Gastrocnemius medialis (tissue), 4 donors: ENCODE measurements around the gene LRP11. TPM values are rescaled to one million over a fixed set of nuclear protein-coding genes. Genes with fewer than 3 reads are reported as not detected.
A peak's percentile ranks its signal among the peaks of the same experiment; 100 is the strongest.

Experiments
- ATAC-seq, 2 donors: fragments of 150-250 bp; one replicate each; pipeline ENCODE4 v1.9.1; 2016
- DNase-seq, 2 donors: peaks; one replicate each; pipeline ENCODE4 v3.0.0-alpha.2; 2019
- H3K27ac ChIP-seq, 4 donors: fragments of 200-600 bp; sonication (generic); 1 replicate in 1 of 4; 2 replicates in 3 of 4; pipeline ENCODE4 v1.5.1; 2016 to 2018; ENCODE audit warnings: mild to moderate bottlenecking in 2 of 4, moderate library complexity in 1 of 4
- H3K27me3 ChIP-seq, 3 donors: fragments of 200-600 bp; sonication (generic) in 2 of 3; 1 replicate in 1 of 3; 2 replicates in 2 of 3; pipeline versions ENCODE4 v1.5.1 to v1.6.0; 2016 to 2019; ENCODE audit warnings: mild to moderate bottlenecking in 1 of 3, moderate library complexity in 1 of 3
- H3K36me3 ChIP-seq, 2 donors: fragments of 200-600 bp; sonication (generic) in 1 of 2; one replicate each; pipeline ENCODE4 v1.5.1; 2017 to 2018
- H3K4me1 ChIP-seq, 2 donors: fragments of 200-600 bp; sonication (generic) in 1 of 2; one replicate each; pipeline ENCODE4 v1.5.1; 2016 to 2017; ENCODE audit warnings: mild to moderate bottlenecking in 2 of 2
- H3K4me3 ChIP-seq, 4 donors: fragments of 200-600 bp; sonication (generic) in 3 of 4; 1 replicate in 1 of 4; 2 replicates in 3 of 4; pipeline ENCODE4 v1.5.1; 2016 to 2019; ENCODE audit warnings: mild to moderate bottlenecking in 2 of 4
- H3K9me3 ChIP-seq, 3 donors: fragments of 200-600 bp; sonication (generic) in 2 of 3; 1 replicate in 1 of 3; 2 replicates in 2 of 3; pipeline ENCODE4 v1.5.1; 2016 to 2019
- CTCF ChIP-seq, 5 experiments: fragments of 450-650 bp in 3 of 5; fragments of 200-600 bp in 2 of 5; sonication (generic) in 2 of 5; IDR thresholded peaks in 4 of 5; conservative IDR thresholded peaks in 1 of 5; 1 replicate in 4 of 5; 2 replicates in 1 of 5; pipeline ENCODE4 v1.5.1; 2016 to 2019; ENCODE audit warnings: antibody characterized with exemption in 5 of 5, mild to moderate bottlenecking in 3 of 5, moderate library complexity in 3 of 5
- POLR2A ChIP-seq, 2 donors: fragments of 450-650 bp; IDR thresholded peaks; one replicate each; pipeline ENCODE4 v1.6.1; 2017; ENCODE audit warnings: antibody characterized with exemption in 2 of 2, mild to moderate bottlenecking in 2 of 2, moderate library complexity in 2 of 2
- in situ Hi-C, 4 donors: fragments of 200-750 bp; cut with MboI; loops; one replicate each; pipeline versions ENCODE4 v1.15.0 to v1.8.0; 2017; ENCODE audit warnings: low sequenced_read_pairs in 4 of 4
- intact Hi-C: fragments of 100-400 bp; cut with DNase I; formaldehyde crosslinking; loops from one replicate; pipeline ENCODE4 v1.15.1; 2023; ENCODE audit warnings: low total_unique reads
- total RNA-seq, 4 donors: library from RNA; depleted of rRNA; stranded (reverse); fragments of >200 nt; gene quantifications; one replicate each; pipeline versions ENCODE4 v1.1.0 to v1.2.3, GENCODE V29; 2016

LRP11 gene
- total RNA-seq, 4 donors from 2014 or later = 5.5 to 19.8 (median 6.1) TPM

- TF ChIP-seq CTCF (IDR thresholded peaks at IDR 0.05 in 4 of 5, conservative IDR thresholded peaks at IDR 0.05 in 1 of 5) = no peak
- no peak for TF ChIP-seq POLR2A (IDR thresholded peaks at IDR 0.05)
- intact Hi-C loops = no loop called here
- in situ Hi-C loops = no loop called here
- peaks cover 28 to 36% of the 10 kb centered on the region in 2 donors for H3K4me1 ChIP-seq
- peak overlapping the region; percentile 1 to 51 (median 40) for H3K27ac ChIP-seq
- H3K27me3 ChIP-seq = no peaks in the 10 kb centered on the region
- H3K9me3 ChIP-seq = no peaks in the 10 kb centered on the region
- peak; percentile 30 to 40 for ATAC-seq
- no peaks in the 10 kb centered on the region for H3K36me3 ChIP-seq
- DNase-seq = peak in 1 of 2 donors; percentile 65
- H3K4me3 ChIP-seq = no peak overlapping the region
Observed at GRCh38 chr6:149859368-149859767, 4.8 kb downstream of the LRP11 start.

GRCh38 chr6:149857541-149857940 lies 6.6 kb downstream of the LRP11 start:
- no peaks in the 10 kb centered on the region for H3K36me3 ChIP-seq
- no peaks in the 10 kb centered on the region for H3K9me3 ChIP-seq
- in situ Hi-C loops (no loop called here), intact Hi-C loops (no loop called here)
- peak overlapping the region in 2 of 4 donors; percentile 42 to 64 for H3K27ac ChIP-seq
- TF ChIP-seq POLR2A (IDR thresholded peaks at IDR 0.05) (no peak), CTCF (IDR thresholded peaks at IDR 0.05 in 4 of 5, conservative IDR thresholded peaks at IDR 0.05 in 1 of 5) (no peak)
- DNase-seq = no peak
- H3K4me3 ChIP-seq = no peak overlapping the region
- peaks cover 25 to 34% of the 10 kb centered on the region in 2 donors for H3K4me1 ChIP-seq
- ATAC-seq = no peak
- no peaks in the 10 kb centered on the region for H3K27me3 ChIP-seq

- DNase-seq (no peak), ATAC-seq (peak; percentile 36 to 64)
- Histone ChIP-seq H3K36me3 (no peaks in the 10 kb centered on the region), H3K4me1 (peaks cover 35 to 36% of the 10 kb centered on the region in 2 donors), H3K27me3 (no peaks in the 10 kb centered on the region), H3K27ac (peak overlapping the region; percentile 39 to 64 (median 51)), H3K4me3 (no peak overlapping the region), H3K9me3 (no peaks in the 10 kb centered on the region)
- intact Hi-C loops = no loop called here
- no peak for TF ChIP-seq POLR2A (IDR thresholded peaks at IDR 0.05)
- no peak for TF ChIP-seq CTCF (IDR thresholded peaks at IDR 0.05 in 4 of 5, conservative IDR thresholded peaks at IDR 0.05 in 1 of 5)
- in situ Hi-C loops = no loop called here
Observed at GRCh38 chr6:149856256-149856994, 7.7 kb downstream of the LRP11 start.

GRCh38 chr6:149855741-149856140 lies 8.4 kb downstream of the LRP11 start:
- in situ Hi-C loops (no loop called here), intact Hi-C loops (no loop called here)
- DNase-seq (no peak), ATAC-seq (no peak)
- TF ChIP-seq CTCF (IDR thresholded peaks at IDR 0.05 in 4 of 5, conservative IDR thresholded peaks at IDR 0.05 in 1 of 5) (no peak), POLR2A (IDR thresholded peaks at IDR 0.05) (no peak)
- Histone ChIP-seq H3K27me3 (no peaks in the 10 kb centered on the region), H3K4me1 (peaks cover 36% of the 10 kb centered on the region in 2 donors), H3K36me3 (no peaks in the 10 kb centered on the region), H3K27ac (peak overlapping the region in 2 of 4 donors; percentile 11 to 42), H3K4me3 (no peak overlapping the region), H3K9me3 (no peaks in the 10 kb centered on the region)
